Thyroid gland (tissue), 4 donors: ENCODE data around the gene RNF149. TPM values are rescaled to one million over a fixed set of nuclear protein-coding genes. Genes with fewer than 3 reads are reported as not detected.
"Not testable (repeated sequence)": the region's sequence is repeated elsewhere in the genome, so short reads cannot be mapped to it uniquely, and the experiment has no call there.

Experiments
- DNase-seq, 2 donors: peaks; one replicate each; pipeline ENCODE4 v3.0.0-alpha.2; 2019
- H3K27ac ChIP-seq, 3 donors: fragments of 200-600 bp; sonication (generic); 1 replicate in 2 of 3; 2 replicates in 1 of 3; pipeline ENCODE4 v1.5.1; 2016 to 2019; ENCODE audit warnings: mild to moderate bottlenecking in 1 of 3, moderate library complexity in 1 of 3
- H3K27me3 ChIP-seq: fragments of 200-600 bp; sonication (generic); one replicate; pipeline ENCODE4 v1.5.1; 2019
- H3K36me3 ChIP-seq, 2 donors: fragments of 200-600 bp; sonication (generic); one replicate each; pipeline ENCODE4 v1.5.1; 2016 to 2019
- H3K4me1 ChIP-seq, 2 donors: fragments of 200-600 bp; sonication (generic); one replicate each; pipeline ENCODE4 v1.5.1; 2017 to 2019
- H3K4me3 ChIP-seq, 3 donors: fragments of 200-600 bp; sonication (generic); replicated peaks in 1 of 3; 1 replicate in 2 of 3; 2 replicates in 1 of 3; pipeline ENCODE4 v1.5.1; 2016; ENCODE audit warnings: mild to moderate bottlenecking in 1 of 3
- H3K9me3 ChIP-seq: fragments of 200-600 bp; sonication (generic); one replicate; pipeline ENCODE4 v1.5.1; 2017
- CTCF ChIP-seq, 6 experiments: fragments of 200-600 bp in 3 of 6; fragments of 450-650 bp in 3 of 6; sonication (generic) in 3 of 6; IDR thresholded peaks; one replicate each; pipeline ENCODE4 v1.5.1; 2016 to 2019; ENCODE audit warnings: antibody characterized with exemption in 6 of 6, mild to moderate bottlenecking in 2 of 6, inconsistent platforms in 1 of 6, moderate library complexity in 1 of 6
- POLR2A ChIP-seq, 2 donors: fragments of 450-650 bp; IDR thresholded peaks; one replicate each; pipeline ENCODE4 v1.6.1; 2017; ENCODE audit warnings: antibody characterized with exemption in 2 of 2, mild to moderate bottlenecking in 2 of 2, moderate library complexity in 1 of 2
- WGBS, 2 donors: methylation state at CpG; one replicate each; pipeline ENCODE4 v1.1.5; 2017; 5-methylcytosine and 5-hydroxymethylcytosine counted together
- intact Hi-C: fragments of 100-400 bp; cut with DNase I; formaldehyde crosslinking; loops from one replicate; pipeline ENCODE4 v1.15.1; 2023
- total RNA-seq, 4 donors: library from RNA; depleted of rRNA; stranded (reverse); fragments of >200 nt; gene quantifications; one replicate each; pipeline ENCODE4 v1.2.3, GENCODE V29; 2016

RNF149 gene
- total RNA-seq, 4 donors from 2014 or later: 49.5 to 95.6 (median 68.5) TPM

DNA sequence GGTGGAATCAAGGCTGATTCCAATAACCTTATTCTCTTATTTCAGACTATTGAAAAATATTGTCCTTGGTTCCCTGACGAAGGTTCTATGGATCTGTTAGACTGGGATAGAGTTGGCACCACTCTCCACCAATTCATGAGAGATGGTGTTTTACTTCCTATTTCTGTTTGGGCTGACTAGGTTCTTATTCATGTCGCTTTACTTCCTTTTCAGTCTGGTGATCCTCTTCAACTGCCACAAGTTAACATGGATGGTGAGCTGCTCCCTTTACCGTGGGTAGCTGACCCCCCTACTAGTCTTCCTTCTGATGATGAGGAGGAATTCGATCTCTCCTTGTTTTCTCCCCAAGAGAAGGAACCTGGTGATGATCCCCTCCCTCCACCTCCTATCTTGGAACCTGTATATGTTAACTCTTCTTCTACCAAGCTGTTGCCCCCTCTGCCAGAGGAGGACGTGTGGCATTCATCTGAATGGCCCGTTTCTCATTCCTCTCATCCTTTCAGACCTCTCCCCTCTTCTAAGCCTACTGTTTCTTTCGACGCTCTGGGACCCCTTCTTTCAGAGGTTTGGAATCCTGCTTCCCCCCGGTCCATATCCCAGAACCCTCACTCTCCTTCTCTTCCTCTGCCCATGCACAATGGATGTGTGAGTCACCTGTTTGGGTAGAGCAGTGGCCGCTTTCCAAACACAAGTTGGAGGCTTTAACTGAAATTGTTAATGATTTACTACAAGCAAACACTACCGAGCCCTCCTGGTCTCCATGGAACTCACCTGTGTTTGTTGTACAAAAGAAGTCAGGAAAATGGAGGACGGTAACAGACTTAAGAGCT lies 69.4 kb downstream of the RNF149 start:
- no peak for DNase-seq
- no peak overlapping the region for H3K27ac ChIP-seq
- TF ChIP-seq CTCF (IDR thresholded peaks at IDR 0.05): no peak
- TF ChIP-seq POLR2A (IDR thresholded peaks at IDR 0.05): no peak
- no peaks in the 10 kb centered on the region for H3K4me1 ChIP-seq
- no peaks in the 10 kb centered on the region for H3K36me3 ChIP-seq
- intact Hi-C loops: no loop called here
- H3K9me3 ChIP-seq: no peaks in the 10 kb centered on the region
- H3K4me3 ChIP-seq: no peak overlapping the region
- WGBS, 2 donors: 82 to 83% methylated on average over 12 of the region's 12 CpGs
- H3K27me3 ChIP-seq: no peaks in the 10 kb centered on the region

DNA sequence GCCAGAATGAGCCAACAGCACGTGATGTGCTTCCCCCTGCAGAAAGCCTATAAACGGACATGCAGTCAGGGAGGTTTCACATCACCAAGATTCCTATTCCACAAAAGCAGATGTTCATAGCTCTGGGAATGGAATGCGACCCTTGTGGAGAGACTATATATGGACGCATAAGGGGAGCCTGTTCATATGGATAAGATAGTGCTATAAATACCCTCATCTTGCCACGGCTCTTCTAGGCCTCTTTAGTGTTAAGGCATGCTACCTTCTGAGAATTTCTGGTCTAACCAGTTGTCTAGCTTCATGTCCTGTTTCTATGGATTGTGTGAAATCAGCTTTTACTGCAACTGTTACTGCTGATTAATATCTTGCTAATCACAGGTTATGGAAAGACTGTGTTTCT lies 70.6 kb downstream of the RNF149 start:
- H3K4me1 ChIP-seq, H3K27ac ChIP-seq, H3K27me3 ChIP-seq, H3K36me3 ChIP-seq, intact Hi-C loops, DNase-seq, H3K9me3 ChIP-seq, H3K4me3 ChIP-seq: not testable (repeated sequence)
- WGBS, 2 donors: 83 to 93% methylated on average over 5 of the region's 5 CpGs

- H3K9me3 ChIP-seq, H3K36me3 ChIP-seq, DNase-seq, H3K4me3 ChIP-seq, H3K27me3 ChIP-seq, H3K27ac ChIP-seq, intact Hi-C loops, H3K4me1 ChIP-seq: not testable (repeated sequence)
- 83 to 85% methylated on average over 1 of the region's 1 CpG for WGBS, 2 donors
These were observed 72.5 kb downstream of the RNF149 start for GRCh38 chr2:101235956-101236355.

DNA sequence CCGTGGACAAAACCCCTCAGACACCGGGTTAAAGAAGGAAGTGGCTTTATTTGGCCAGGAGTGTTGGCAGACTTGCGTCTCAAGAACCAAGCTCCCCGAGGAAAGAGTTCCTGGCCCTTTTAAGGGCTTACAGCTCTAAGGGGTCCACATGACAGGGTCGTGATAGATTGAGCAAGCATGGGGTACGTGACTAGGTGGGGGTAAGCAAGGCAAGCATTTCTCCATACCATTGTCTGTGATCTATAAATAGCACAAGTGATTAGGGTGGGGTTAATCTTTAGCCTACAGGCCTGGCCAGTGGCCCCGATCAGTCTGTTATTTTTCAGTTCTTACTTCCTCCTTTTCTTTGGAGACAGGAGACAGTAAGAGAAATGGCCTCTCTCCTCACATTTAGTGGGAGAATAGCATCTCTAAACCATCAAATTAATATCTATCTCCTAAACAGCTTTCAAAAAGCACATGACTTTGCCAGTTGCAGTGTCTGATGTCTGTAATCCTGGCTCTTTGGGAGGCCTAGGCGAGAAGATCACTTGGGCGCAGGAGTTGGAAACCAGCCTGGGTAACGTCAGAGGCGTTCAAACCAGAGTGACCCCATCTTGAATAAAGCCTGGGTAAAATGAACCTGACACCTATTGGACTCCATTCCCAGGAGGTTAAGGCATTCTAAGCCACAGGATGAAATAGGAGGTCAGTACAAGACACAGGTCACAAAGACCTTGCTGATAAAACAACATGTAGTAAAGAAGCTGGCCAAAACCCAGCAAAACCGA lies 74.1 kb downstream of the RNF149 start:
- no peaks in the 10 kb centered on the region for H3K9me3 ChIP-seq
- TF ChIP-seq CTCF (IDR thresholded peaks at IDR 0.05) (no peak), POLR2A (IDR thresholded peaks at IDR 0.05) (no peak)
- H3K36me3 ChIP-seq: no peaks in the 10 kb centered on the region
- no peak for DNase-seq
- 83 to 84% methylated on average over 12 of the region's 12 CpGs for WGBS, 2 donors
- H3K27me3 ChIP-seq: no peaks in the 10 kb centered on the region
- peaks cover 11 to 14% of the 10 kb centered on the region in 2 donors for H3K4me1 ChIP-seq
- intact Hi-C loops: no loop called here
- H3K27ac ChIP-seq: no peak overlapping the region
- H3K4me3 ChIP-seq: no peak overlapping the region

DNA sequence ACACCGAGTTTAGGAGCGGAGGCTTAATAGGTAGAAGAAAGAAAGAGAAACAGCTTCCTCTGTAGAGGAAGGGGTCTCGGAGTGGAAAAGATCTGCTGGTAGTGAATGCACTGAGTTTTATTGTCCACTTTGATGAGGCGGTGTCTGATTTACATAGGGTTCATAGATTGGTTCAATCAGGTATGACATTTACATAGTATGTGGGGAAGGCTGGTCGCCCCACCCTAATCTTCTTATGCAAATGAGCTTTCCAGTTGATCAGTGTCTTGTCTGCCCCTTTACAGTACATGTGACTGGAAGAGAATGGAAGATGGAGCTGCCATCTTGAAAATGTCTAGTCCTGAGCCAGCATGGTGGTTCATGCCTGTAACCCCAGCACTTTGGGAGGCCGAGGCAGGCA lies 75.7 kb downstream of the RNF149 start:
- Histone ChIP-seq H3K27me3 (no peaks in the 10 kb centered on the region), H3K4me3 (no peak overlapping the region), H3K36me3 (no peaks in the 10 kb centered on the region), H3K9me3 (no peaks in the 10 kb centered on the region), H3K27ac (no peak overlapping the region), H3K4me1 (peaks cover 11 to 14% of the 10 kb centered on the region in 2 donors)
- intact Hi-C loops: no loop called here
- 96 to 97% methylated on average over 6 of the region's 6 CpGs for whole genome bisulfite sequencing, 2 donors
- TF ChIP-seq POLR2A (IDR thresholded peaks at IDR 0.05) (no peak), CTCF (IDR thresholded peaks at IDR 0.05) (no peak)
- DNase-seq: no peak
